ENCODE data around the gene LYPD6.

Gene LYPD6

GRCh38 chr2:149353421-149353820, 23.0 kb downstream of the LYPD6 start:
- DNase-seq: no peak

- no peak for DNase-seq
Observed at GRCh38 chr2:149355716-149356422, 25.5 kb downstream of the LYPD6 start.

- no peak for DNase-seq
Observed at GRCh38 chr2:149357058-149357457, 26.7 kb downstream of the LYPD6 start.

- DNase-seq: no peak
Observed at GRCh38 chr2:149360106-149360505, 29.7 kb downstream of the LYPD6 start.

GRCh38 chr2:149363958-149364357, 33.6 kb downstream of the LYPD6 start:
- DNase-seq: no peak

- no peak for DNase-seq
Observed at GRCh38 chr2:149364839-149365238, 34.5 kb downstream of the LYPD6 start.

GRCh38 chr2:149365931-149366583, 35.7 kb downstream of the LYPD6 start:
- DNase-seq: no peak

- no peak for DNase-seq
Observed at GRCh38 chr2:149370061-149370775, 39.8 kb downstream of the LYPD6 start.

GRCh38 chr2:149371476-149371875, 41.1 kb downstream of the LYPD6 start:
- no peak for DNase-seq

GRCh38 chr2:149375801-149376361, 45.5 kb downstream of the LYPD6 start:
- DNase-seq: no peak

GRCh38 chr2:149380205-149380604, 49.8 kb downstream of the LYPD6 start:
- DNase-seq: no peak

GRCh38 chr2:149383340-149383739, 53.0 kb downstream of the LYPD6 start:
- DNase-seq: no peak

GRCh38 chr2:149385350-149385749, 55.0 kb downstream of the LYPD6 start:
- DNase-seq: no peak

- no peak for DNase-seq
Observed at GRCh38 chr2:149387411-149387810, 57.0 kb downstream of the LYPD6 start.

- DNase-seq: no peak
Observed at GRCh38 chr2:149388120-149388816, 57.9 kb downstream of the LYPD6 start.

- no peak for DNase-seq
Observed at GRCh38 chr2:149389506-149390167, 59.2 kb downstream of the LYPD6 start.

GRCh38 chr2:149393614-149394013, 63.2 kb downstream of the LYPD6 start:
- DNase-seq: no peak

- no peak for DNase-seq
Observed at GRCh38 chr2:149394864-149395263, 64.5 kb downstream of the LYPD6 start.

GRCh38 chr2:149399934-149400615, 69.7 kb downstream of the LYPD6 start:
- no peak for DNase-seq

GRCh38 chr2:149400997-149401396, 70.6 kb downstream of the LYPD6 start:
- DNase-seq: no peak

- DNase-seq: no peak
Observed at GRCh38 chr2:149409506-149409905, 79.1 kb downstream of the LYPD6 start.

All from activated CD4-positive, alpha-beta T cell treated with anti-CD3 and anti-CD28 coated beads for 1 hour (primary cell).